ENCODE measurements around the gene PLRG1. TPM values are rescaled to one million over a fixed set of nuclear protein-coding genes. Genes with fewer than 3 reads are reported as not detected.
A peak's percentile ranks its signal among the peaks of the same experiment; 100 is the strongest.

PLRG1 gene
- total and polyA plus RNA-seq, 5 donors from 2014 or later: 39.6 to 85.2 (median 78.4) TPM

DNA sequence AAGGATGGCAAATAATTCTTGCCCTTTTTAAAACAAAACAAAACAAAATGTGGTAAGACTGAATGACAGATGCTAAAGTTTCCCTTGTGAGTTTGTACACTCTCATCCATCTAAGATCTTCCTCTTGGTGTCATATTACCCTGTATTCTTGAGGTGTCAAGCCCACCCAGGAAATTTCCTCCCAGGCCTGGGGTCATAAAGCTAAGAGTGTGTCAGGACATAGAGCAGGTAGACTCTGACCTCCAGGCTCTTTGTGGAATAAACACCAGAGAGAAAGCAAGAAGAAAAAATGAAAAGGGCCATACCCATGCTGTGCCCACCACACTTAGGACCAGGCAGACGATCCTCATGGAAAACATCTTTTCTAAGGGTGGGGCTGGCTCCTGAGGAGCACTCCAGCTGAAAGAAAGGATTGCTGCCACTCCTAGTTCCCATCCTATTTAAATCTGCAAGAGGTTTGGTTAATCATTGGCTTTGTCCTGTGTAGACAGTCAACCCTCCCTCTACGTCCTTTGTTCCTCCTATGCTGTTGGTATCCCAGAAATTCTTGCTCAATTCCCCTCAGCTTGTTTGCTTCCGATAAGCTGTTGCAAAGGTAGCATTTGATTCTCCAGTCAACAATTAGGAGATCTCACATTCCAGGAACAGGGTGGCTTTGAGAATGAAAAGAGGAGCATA, 40.3 kb upstream of the PLRG1 start, which contains the start of gene FGA:
Gene FGA (minus strand): TSS at position 414 of the 678 bp plus-strand sequence. CDS start 55 bp downstream, at position 359.
- no peaks in the 10 kb centered on the region for H3K27me3 ChIP-seq (ENCODE audit: control insufficient read depth, insufficient read depth, low read length)
- no peaks in the 10 kb centered on the region for H3K4me1 ChIP-seq (ENCODE audit: control insufficient read depth, insufficient read depth, low read length, poor library complexity, severe bottlenecking)
- Mint-ChIP-seq H3K27me3 (peaks cover 4% of the 10 kb centered on the region), H3K9me3 (peaks cover 0 to 2% (median 0%) of the 10 kb centered on the region in 7 donors), H3K27ac (no peak within 1 kb of the TSS), H3K36me3 (no peaks in the 10 kb centered on the region), H3K4me1 (no peaks in the 10 kb centered on the region), H3K4me3 (no peak within 1 kb of the TSS)
- no peaks in the 10 kb centered on the region for H3K36me3 ChIP-seq (ENCODE audit: control insufficient read depth, insufficient read depth, low read length)
- DNase-seq: no peak
- no peak for ATAC-seq (ENCODE audit: low read depth in 2 of 2)
- no peak within 1 kb of the TSS for H3K4me3 ChIP-seq (ENCODE audit: low read depth, low read length)
- no peaks in the 10 kb centered on the region for H3K9me3 ChIP-seq (ENCODE audit: control insufficient read depth in 2 of 2, low read length in 2 of 2)
- no peak within 1 kb of the TSS for H3K27ac ChIP-seq (ENCODE audit: insufficient read depth, low read length, poor library complexity, severe bottlenecking)

DNA sequence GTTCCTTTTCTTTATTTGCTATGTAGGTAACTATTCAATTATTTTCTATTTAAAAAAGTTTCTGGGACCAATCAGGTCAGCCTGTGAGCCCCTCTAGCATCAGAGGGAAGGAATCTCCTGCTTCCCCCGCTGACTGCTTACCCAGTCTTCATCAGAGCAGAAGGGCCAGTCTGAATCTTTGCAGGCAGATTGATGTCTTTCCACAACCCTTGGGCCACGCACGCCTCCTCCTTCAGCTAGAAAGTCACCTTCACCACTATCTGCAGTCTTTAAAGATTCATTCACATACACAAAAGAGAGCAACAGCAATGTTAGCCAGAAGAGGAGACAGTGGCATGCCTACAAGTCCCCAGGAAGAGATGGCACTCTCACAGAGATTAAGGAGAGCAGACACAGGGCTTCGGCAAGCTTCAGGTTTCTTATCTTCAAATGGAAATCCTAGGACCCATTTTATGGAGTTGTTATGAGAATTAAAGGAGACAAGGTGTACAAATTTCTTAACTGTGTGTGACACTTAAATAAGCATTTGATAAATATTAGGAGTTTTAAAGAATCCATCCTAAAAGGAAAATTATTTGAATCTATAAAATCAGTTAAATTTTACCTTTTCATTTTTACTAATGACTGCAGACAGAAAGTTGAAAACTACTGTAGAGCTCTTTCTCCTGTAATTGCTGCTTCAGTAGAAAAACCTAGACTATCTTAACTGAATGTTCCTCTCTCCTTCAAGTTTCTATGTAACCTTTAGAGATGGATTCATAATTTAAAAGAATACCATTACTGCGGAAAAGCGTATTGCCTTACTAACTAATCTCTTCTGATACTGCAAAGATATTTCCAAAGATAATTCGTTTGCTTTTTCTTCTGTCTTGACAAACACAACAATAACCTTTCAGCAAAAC, 39.3 kb upstream of the PLRG1 start:
- Mint-ChIP-seq H3K27ac (no peak overlapping the region), H3K4me3 (no peak overlapping the region)
- no peak for ATAC-seq (ENCODE audit: low read depth in 2 of 2)

DNA sequence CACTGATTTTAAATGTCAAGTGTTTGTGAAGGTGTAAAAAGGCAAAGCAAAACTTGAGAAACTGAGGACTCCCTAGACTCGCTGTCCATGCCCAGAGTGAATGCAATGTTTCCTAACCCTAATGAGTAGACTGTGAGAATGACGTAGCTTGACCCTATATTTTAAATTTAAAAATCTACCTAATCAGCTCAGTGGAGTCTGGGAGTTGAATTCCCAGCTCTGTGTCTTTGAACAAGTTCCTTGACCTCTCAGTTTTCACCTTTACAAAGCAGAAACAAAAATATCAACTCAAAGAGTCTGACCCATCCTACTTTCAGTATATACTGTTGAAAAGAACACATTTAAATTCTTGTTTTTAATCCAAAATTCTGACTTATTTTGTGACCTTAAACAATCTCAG, 38.0 kb upstream of the PLRG1 start:
- H3K27me3 Mint-ChIP-seq: peaks cover 4% of the 10 kb centered on the region
- no peak overlapping the region for H3K4me3 Mint-ChIP-seq
- no peaks in the 10 kb centered on the region for H3K27me3 ChIP-seq (ENCODE audit: control insufficient read depth, insufficient read depth, low read length)
- no peaks in the 10 kb centered on the region for H3K9me3 ChIP-seq (ENCODE audit: control insufficient read depth in 2 of 2, low read length in 2 of 2)
- H3K36me3 Mint-ChIP-seq: no peaks in the 10 kb centered on the region
- H3K9me3 Mint-ChIP-seq: no peaks in the 10 kb centered on the region
- no peak overlapping the region for H3K27ac Mint-ChIP-seq
- DNase-seq (no peak), ATAC-seq (ENCODE audit: low read depth in 2 of 2) (no peak)
- no peak overlapping the region for H3K4me3 ChIP-seq (ENCODE audit: low read depth, low read length)
- H3K27ac ChIP-seq (ENCODE audit: insufficient read depth, low read length, poor library complexity, severe bottlenecking): no peak overlapping the region
- H3K4me1 ChIP-seq (ENCODE audit: control insufficient read depth, insufficient read depth, low read length, poor library complexity, severe bottlenecking): no peaks in the 10 kb centered on the region
- H3K36me3 ChIP-seq (ENCODE audit: control insufficient read depth, insufficient read depth, low read length): no peaks in the 10 kb centered on the region
- H3K4me1 Mint-ChIP-seq: no peaks in the 10 kb centered on the region

More for the DNA sequence above, 39.3 kb upstream of the PLRG1 start:
- Mint-ChIP-seq H3K36me3 (no peaks in the 10 kb centered on the region), H3K4me1 (no peaks in the 10 kb centered on the region), H3K9me3 (peaks cover 0 to 2% (median 0%) of the 10 kb centered on the region in 7 donors), H3K27me3 (peaks cover 4% of the 10 kb centered on the region)
- no peaks in the 10 kb centered on the region for H3K4me1 ChIP-seq (ENCODE audit: control insufficient read depth, insufficient read depth, low read length, poor library complexity, severe bottlenecking)
- no peak overlapping the region for H3K4me3 ChIP-seq (ENCODE audit: low read depth, low read length)
- no peak for DNase-seq
- H3K9me3 ChIP-seq (ENCODE audit: control insufficient read depth in 2 of 2, low read length in 2 of 2): no peaks in the 10 kb centered on the region
- no peak overlapping the region for H3K27ac ChIP-seq (ENCODE audit: insufficient read depth, low read length, poor library complexity, severe bottlenecking)
- H3K27me3 ChIP-seq (ENCODE audit: control insufficient read depth, insufficient read depth, low read length): no peaks in the 10 kb centered on the region
- no peaks in the 10 kb centered on the region for H3K36me3 ChIP-seq (ENCODE audit: control insufficient read depth, insufficient read depth, low read length)

DNA sequence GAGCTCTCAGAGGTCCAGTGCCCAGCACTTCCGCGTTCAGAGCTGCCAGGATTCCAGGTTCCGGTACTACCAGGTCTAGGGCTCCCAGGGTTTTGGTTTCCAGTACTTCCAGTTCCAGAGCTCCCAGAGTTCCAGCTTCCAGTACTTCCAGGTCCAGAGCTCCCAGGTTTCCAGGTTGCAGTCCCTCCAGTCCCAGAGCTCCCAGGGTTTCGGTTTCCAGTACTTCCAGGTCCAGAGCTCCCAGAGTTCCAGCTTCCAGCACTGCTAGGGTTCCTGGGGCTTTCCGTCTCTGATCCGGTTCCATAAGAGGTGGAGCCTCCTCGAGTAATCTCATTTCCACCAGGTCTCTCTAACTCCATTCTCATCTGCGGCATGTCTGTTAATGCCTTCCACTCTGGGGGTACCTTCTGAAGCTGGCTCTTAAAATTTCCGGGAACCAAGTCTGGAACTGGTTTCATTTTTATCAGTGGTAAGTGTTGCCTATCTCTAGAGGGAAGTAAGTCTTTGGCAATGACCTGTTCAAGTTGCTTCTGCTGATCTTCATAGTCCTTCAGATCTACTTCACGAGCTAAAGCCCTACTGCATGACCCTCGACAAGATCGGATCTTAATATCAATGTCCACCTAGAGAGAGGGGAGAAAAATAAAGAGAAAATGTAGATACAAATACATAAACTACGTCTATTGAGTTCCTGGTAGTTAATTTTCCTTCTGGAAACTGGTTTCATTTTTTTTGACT, 36.3 kb upstream of the PLRG1 start:
- Mint-ChIP-seq H3K9me3 (no peaks in the 10 kb centered on the region), H3K36me3 (no peaks in the 10 kb centered on the region), H3K4me1 (no peaks in the 10 kb centered on the region), H3K27me3 (peaks cover 10% of the 10 kb centered on the region), H3K4me3 (no peak overlapping the region), H3K27ac (no peak overlapping the region)
- H3K9me3 ChIP-seq (ENCODE audit: control insufficient read depth in 2 of 2, low read length in 2 of 2): no peaks in the 10 kb centered on the region
- ATAC-seq (ENCODE audit: low read depth in 2 of 2) (no peak), DNase-seq (no peak)
- H3K4me1 ChIP-seq (ENCODE audit: control insufficient read depth, insufficient read depth, low read length, poor library complexity, severe bottlenecking): no peaks in the 10 kb centered on the region
- H3K4me3 ChIP-seq (ENCODE audit: low read depth, low read length): no peak overlapping the region
- H3K27ac ChIP-seq (ENCODE audit: insufficient read depth, low read length, poor library complexity, severe bottlenecking): no peak overlapping the region
- peaks cover 3% of the 10 kb centered on the region for H3K27me3 ChIP-seq (ENCODE audit: control insufficient read depth, insufficient read depth, low read length)
- no peaks in the 10 kb centered on the region for H3K36me3 ChIP-seq (ENCODE audit: control insufficient read depth, insufficient read depth, low read length)

DNA sequence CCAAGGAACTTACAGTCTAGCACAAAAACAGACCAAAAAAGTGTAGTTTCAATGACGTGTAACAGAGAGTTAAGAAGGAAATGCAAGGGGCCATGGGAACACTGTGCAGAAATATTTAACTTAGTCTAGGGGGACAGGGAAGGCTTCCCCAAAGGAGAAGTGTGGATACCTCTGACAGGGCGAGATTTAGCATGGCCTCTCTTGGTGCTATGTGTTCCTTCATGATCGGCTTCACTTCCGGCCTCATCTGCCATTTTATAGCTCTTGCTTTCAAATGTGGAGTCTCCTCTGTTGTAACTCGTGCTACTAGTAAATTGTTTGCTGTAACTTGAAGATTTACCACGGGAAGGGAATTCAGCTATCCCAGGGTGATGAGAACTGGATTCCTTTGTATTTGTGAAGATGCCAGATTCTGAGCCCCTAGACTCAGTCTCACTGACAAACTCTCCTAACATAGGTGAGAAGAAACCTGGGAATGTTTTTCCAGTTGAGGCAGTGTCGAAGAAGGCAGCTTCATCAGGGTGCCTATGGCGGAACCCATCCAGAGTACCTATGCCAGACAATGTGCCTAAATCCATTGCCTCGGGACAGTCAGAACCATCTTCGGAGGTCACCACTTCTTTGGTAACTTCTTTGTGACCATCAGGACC, 35.3 kb upstream of the PLRG1 start:
- peak overlapping the region in 1 of 4 donors; percentile 4 for H3K4me3 Mint-ChIP-seq
- DNase-seq (no peak), ATAC-seq (ENCODE audit: low read depth in 2 of 2) (no peak)
- H3K36me3 ChIP-seq (ENCODE audit: control insufficient read depth, insufficient read depth, low read length): no peaks in the 10 kb centered on the region
- H3K4me1 ChIP-seq (ENCODE audit: control insufficient read depth, insufficient read depth, low read length, poor library complexity, severe bottlenecking): no peaks in the 10 kb centered on the region
- H3K27ac Mint-ChIP-seq: no peak overlapping the region
- H3K36me3 Mint-ChIP-seq: no peaks in the 10 kb centered on the region
- H3K27me3 Mint-ChIP-seq: peaks cover 10% of the 10 kb centered on the region
- H3K4me3 ChIP-seq (ENCODE audit: low read depth, low read length): no peak overlapping the region
- H3K9me3 ChIP-seq (ENCODE audit: control insufficient read depth in 2 of 2, low read length in 2 of 2): no peaks in the 10 kb centered on the region
- no peak overlapping the region for H3K27ac ChIP-seq (ENCODE audit: insufficient read depth, low read length, poor library complexity, severe bottlenecking)
- peaks cover 4% of the 10 kb centered on the region for H3K27me3 ChIP-seq (ENCODE audit: control insufficient read depth, insufficient read depth, low read length)
- no peaks in the 10 kb centered on the region for H3K9me3 Mint-ChIP-seq
- no peaks in the 10 kb centered on the region for H3K4me1 Mint-ChIP-seq

DNA sequence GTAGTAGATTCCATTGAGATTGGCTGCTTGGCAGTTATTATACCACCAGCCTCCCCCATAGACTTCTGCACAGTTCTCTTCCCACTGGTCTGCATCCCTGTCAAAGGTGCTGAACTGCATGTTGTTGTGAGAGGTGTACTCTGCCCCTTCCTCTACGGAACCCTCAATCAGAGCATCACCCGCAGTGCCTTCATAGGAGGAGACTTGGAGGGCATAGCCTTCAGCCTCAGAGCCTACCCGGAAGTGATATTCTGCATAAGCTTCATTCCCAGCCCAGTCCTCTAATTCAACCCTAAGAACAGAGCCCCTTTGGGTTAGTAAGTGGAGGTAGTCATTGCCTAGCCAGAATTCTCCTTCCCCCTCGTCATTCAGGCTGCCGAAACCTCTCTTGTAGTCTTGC, 34.1 kb upstream of the PLRG1 start:
- peaks cover 10% of the 10 kb centered on the region for H3K27me3 Mint-ChIP-seq
- no peak overlapping the region for H3K27ac Mint-ChIP-seq
- no peaks in the 10 kb centered on the region for H3K4me1 ChIP-seq (ENCODE audit: control insufficient read depth, insufficient read depth, low read length, poor library complexity, severe bottlenecking)
- no peaks in the 10 kb centered on the region for H3K9me3 Mint-ChIP-seq
- H3K4me1 Mint-ChIP-seq: no peaks in the 10 kb centered on the region
- DNase-seq: no peak
- H3K27ac ChIP-seq (ENCODE audit: insufficient read depth, low read length, poor library complexity, severe bottlenecking): no peak overlapping the region
- no peak overlapping the region for H3K4me3 ChIP-seq (ENCODE audit: low read depth, low read length)
- H3K36me3 ChIP-seq (ENCODE audit: control insufficient read depth, insufficient read depth, low read length): no peaks in the 10 kb centered on the region
- no peaks in the 10 kb centered on the region for H3K36me3 Mint-ChIP-seq
- H3K27me3 ChIP-seq (ENCODE audit: control insufficient read depth, insufficient read depth, low read length): peaks cover 4% of the 10 kb centered on the region
- H3K4me3 Mint-ChIP-seq: no peak overlapping the region
- ATAC-seq (ENCODE audit: low read depth in 2 of 2): no peak
- no peaks in the 10 kb centered on the region for H3K9me3 ChIP-seq (ENCODE audit: control insufficient read depth in 2 of 2, low read length in 2 of 2)

DNA sequence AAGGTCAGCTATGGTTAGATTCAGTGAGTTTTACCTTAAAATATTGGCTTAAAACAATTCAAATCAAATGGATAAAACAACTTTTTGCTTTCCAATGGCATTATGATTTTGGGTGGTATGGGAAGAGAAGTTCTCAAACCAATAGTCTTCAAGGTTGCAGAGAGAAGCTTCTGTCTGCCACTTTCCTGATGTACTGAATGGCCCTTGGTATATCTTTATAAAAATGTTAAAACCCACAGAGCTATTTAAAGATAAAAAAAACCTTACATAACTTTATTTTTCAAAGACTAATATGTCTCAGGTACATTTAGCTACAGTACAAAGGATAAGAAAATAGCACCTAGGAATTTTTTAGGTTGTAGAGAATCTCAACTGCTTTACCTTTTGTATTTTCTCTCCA, 33.5 kb upstream of the PLRG1 start:
- Mint-ChIP-seq H3K27ac (no peak overlapping the region), H3K9me3 (no peaks in the 10 kb centered on the region), H3K4me1 (no peaks in the 10 kb centered on the region), H3K4me3 (no peak overlapping the region), H3K27me3 (peaks cover 10% of the 10 kb centered on the region), H3K36me3 (no peaks in the 10 kb centered on the region)
- DNase-seq: no peak
- H3K27me3 ChIP-seq (ENCODE audit: control insufficient read depth, insufficient read depth, low read length): peaks cover 4% of the 10 kb centered on the region
- no peak for ATAC-seq (ENCODE audit: low read depth in 2 of 2)
- H3K9me3 ChIP-seq (ENCODE audit: control insufficient read depth in 2 of 2, low read length in 2 of 2): no peaks in the 10 kb centered on the region
- H3K27ac ChIP-seq (ENCODE audit: insufficient read depth, low read length, poor library complexity, severe bottlenecking): no peak overlapping the region
- no peaks in the 10 kb centered on the region for H3K4me1 ChIP-seq (ENCODE audit: control insufficient read depth, insufficient read depth, low read length, poor library complexity, severe bottlenecking)
- H3K36me3 ChIP-seq (ENCODE audit: control insufficient read depth, insufficient read depth, low read length): no peaks in the 10 kb centered on the region
- H3K4me3 ChIP-seq (ENCODE audit: low read depth, low read length): no peak overlapping the region

All from CD4-positive, CD25-positive, alpha-beta regulatory T cell (primary cell).